Ovary (tissue), 3 donors: ENCODE measurements around the gene THSD7A.

ENCODE experiments used
- CTCF ChIP-seq, 3 donors: fragments of 450-650 bp in 2 of 3; fragments of 200-600 bp in 1 of 3; IDR thresholded peaks; one replicate each; pipeline versions ENCODE4 v1.5.1 to v1.8.0; 2016 to 2022; ENCODE audit warnings: antibody characterized with exemption in 3 of 3, mild to moderate bottlenecking in 1 of 3
- EP300 ChIP-seq: sonication (generic); formaldehyde crosslinking; IDR thresholded peaks from one replicate; pipeline ENCODE4 v1.6.1; 2017; ENCODE audit warnings: antibody characterized with exemption
- POLR2A ChIP-seq: fragments of 450-650 bp; IDR thresholded peaks from one replicate; pipeline ENCODE4 v1.6.1; 2017; ENCODE audit warnings: antibody characterized with exemption, mild to moderate bottlenecking, moderate library complexity
- donor health status: DM: no; HTN: no; CAD: no.

- TF ChIP-seq CTCF (IDR thresholded peaks at IDR 0.05) (no peak), POLR2A (no peak), EP300 (no peak)
These were observed 117.8 kb downstream of the THSD7A start for GRCh38 chr7:11714205-11714604.
